GM19193 (cell line): Measurements from ENCODE around the gene CSAD.

ENCODE experiments used
- POLR2A ChIP-seq: IDR thresholded peaks from 4 replicates; pipeline ENCODE4 v1.6.1; 2011; ENCODE audit not compliant: insufficient read depth, insufficient read length; ENCODE audit errors: extremely low read depth

Gene CSAD

DNA sequence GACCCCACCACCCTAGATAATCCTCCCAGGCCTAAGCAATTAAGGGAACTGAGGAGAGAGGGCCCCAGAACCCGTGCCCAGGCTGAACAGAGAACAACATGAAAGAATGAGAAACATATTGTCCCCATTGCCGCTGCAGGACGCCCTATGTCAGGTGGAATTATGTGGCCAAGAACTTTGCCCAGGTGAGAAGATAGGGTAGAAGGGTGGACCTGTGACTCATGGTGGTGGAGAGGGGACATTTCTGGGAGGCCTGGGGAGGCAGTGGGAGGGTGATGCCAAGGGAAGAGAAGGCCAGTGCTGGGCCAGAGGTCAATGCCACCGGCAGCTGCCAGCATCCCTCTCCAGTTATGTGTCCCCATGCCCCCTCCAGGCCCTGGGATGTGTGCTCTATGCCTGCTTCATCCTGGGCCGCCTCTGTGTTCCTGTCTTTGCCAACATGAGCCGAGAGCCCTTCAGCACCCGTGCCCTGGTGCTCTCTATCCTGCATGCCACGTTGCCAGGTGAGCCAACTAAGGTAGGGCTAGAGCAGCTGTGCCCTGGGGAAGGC, 61.9 kb downstream of the CSAD start:
- no peak for TF ChIP-seq POLR2A

DNA sequence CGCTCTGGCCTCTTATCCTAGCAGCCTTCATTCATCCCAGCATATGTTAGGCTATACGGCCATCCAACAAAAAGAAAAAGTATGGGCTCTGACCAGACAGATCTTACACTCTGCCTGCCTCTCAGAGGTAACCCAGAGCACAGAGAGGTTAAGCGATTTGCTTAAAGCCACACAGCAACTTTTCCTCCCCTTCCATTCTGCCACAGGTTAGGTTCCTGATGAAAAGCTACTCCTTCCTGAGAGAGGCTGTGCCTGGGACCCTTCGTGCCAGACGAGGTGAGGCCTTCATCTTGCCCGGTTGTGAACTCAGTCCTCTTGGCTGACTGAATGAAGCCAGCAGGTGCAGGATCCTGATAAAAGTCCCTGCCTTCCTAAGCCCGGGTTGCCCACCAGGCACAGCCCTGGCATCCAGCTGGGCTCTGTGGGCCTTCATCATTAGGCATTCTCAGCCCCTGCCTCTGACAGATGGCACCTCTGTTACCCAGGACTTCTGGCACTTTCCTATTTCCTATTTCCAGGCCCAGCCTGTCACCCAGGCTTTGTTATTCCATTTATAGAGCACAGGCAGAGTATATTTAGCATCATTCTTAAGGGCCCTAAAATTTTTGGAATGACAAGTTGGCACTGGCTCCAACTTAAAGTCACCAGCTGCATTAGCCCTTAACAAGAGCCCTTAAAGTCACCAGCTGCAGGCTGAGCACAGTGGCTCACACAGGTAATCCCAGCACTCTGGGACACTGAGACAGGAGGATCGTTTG, 64.7 kb downstream of the CSAD start:
- no peak for TF ChIP-seq POLR2A

DNA sequence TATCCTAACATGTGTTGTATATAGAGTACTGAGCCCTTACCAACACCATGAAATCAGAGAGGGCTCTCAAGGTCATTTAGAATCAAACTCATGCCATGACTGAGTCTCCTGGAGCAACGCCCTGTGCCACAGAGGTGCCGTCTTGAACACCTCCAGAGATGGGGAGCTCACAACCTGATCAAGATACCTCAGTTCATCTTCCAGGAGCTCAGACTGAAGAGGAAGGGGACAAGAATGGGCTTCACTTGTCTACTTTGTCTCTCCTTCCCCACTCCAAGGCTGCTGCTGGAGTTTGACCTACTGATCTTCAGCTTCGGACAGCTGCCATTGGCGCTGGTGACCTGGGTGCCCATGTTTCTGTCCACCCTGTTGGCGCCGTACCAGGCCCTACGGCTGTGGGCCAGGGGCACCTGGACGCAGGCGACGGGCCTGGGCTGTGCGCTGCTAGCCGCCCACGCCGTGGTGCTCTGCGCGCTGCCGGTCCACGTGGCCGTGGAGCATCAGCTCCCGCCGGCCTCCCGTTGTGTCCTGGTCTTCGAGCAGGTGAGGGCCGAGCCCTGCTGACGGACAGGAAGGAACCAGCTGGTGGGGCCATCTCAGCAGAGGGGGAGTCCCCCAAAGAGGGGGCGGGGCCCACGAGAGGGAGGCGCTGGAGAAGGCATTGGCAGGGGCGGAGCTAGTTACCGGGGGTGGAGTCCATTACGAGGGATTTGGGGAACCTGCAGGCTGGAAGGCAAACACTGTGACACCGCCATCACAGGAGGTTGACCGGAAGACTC, 65.4 kb downstream of the CSAD start:
- TF ChIP-seq POLR2A = no peak

DNA sequence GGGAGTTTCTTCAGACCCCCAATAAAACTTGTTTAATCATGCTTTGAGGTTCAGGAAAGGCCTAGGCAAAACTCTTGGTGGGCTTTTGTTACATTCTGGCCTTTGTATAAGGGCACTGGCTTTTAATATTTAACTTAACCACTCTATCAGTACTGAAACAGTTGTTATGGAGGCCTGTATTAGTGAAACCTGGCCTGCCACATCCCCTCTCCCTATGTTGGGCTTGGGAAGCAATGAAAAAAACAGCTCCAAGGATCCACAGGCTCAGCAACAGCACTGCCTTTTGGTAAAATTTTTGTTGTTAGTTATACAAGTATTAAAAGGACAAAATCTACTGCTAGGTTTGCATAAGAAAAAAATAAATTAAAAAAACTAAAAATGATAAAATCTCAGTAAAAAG, 66.8 kb downstream of the CSAD start:
- no peak for TF ChIP-seq POLR2A

DNA sequence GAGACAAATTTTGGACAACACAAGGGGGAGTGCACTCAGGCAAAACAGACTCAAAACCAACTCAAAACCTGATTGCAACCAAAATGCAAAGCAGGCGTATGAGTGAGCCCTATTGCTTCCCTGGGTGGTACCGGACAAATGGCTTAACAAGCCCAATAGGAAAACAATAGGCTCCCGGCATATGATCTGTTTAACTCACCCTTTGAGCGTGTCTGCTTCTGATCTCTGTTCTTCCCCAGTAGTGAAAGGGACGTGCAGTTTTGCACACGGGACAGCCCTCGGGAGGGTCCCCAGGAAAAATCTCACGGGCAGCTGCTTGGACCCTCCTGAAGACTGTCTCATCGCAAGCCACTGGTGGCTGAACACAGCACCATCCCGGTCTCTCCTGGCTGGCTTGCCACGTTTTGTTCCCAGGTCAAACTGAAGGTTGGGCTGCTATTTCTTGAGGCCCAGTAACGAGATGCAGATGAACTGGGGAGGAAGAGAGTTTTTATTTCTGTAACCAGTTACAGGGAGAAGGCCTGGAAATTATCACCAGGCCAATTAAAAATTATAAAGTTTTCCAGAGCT, 67.5 kb downstream of the CSAD start:
- TF ChIP-seq POLR2A = no peak
